OCI-LY1 (cell line): Measurements from ENCODE around the gene TMEM176B.

Experiments used
- EZH2 ChIP-seq: fragments of 200-600 bp; sonication (generic), shearing (Covaris generic); IDR thresholded peaks from 2 replicates; pipeline ENCODE4 v1.8.0; 2017; ENCODE audit warnings: borderline replicate concordance, mixed run types, mild to moderate bottlenecking, antibody characterized with exemption, low read length, moderate library complexity, mixed read lengths
- TF ChIP-seq, protein P1 (sequence below): fragments of 200-600 bp; sonication (generic), shearing (Covaris generic); IDR thresholded peaks from 2 replicates; pipeline ENCODE4 v1.5.1; 2017; ENCODE audit warnings: mild to moderate bottlenecking, antibody characterized with exemption, low read length, moderate library complexity, mixed read lengths

DNA sequence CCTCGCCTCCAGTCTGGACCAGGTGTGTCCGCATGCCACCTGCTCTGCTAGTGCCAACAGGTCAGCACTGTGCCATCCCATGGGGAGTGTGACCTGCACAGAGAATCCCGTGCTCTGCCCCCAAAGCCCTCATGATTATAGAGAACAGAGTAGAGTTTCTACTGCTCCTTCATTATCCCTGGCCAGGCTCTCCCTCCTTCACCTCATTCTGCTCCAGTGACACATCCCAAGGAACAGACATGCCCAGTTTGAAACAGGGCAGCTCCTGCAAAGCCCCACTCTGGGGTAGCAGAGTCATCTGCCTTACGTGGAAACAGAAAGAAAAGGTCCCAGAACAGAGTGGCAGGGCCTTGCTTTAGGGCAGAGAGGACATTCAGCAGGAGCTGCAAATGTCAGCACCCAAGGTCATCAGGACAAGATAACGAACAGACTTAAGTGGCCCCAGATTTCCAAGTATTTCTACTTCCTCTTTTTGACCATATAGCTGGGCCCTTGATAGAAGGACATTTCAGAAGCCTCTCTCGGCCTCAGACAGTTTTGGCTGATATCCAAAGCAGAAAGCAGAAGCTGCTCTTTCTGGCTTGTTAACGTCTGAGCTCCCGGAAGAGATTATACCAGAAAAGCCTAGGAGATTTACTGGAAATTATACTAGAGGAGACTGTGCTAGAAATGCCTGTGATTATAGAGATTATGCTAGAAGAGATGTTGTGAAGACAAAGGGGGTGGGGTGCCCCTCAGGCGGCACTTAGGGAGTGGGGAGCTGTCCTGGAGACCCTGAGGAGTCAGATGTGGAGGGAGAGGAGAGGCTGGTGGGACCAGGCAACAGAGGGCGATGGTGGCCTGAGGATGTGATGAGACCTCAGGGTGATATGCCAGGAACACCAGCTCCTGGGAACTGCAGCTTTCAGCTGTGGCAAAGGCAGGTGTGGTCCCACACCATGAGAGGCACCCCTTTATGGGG is 12.6 kb downstream of the TMEM176B start:
- TF ChIP-seq, protein P1, sequence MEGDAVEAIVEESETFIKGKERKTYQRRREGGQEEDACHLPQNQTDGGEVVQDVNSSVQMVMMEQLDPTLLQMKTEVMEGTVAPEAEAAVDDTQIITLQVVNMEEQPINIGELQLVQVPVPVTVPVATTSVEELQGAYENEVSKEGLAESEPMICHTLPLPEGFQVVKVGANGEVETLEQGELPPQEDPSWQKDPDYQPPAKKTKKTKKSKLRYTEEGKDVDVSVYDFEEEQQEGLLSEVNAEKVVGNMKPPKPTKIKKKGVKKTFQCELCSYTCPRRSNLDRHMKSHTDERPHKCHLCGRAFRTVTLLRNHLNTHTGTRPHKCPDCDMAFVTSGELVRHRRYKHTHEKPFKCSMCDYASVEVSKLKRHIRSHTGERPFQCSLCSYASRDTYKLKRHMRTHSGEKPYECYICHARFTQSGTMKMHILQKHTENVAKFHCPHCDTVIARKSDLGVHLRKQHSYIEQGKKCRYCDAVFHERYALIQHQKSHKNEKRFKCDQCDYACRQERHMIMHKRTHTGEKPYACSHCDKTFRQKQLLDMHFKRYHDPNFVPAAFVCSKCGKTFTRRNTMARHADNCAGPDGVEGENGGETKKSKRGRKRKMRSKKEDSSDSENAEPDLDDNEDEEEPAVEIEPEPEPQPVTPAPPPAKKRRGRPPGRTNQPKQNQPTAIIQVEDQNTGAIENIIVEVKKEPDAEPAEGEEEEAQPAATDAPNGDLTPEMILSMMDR = peak; percentile 13; the same call in 1 of the 2 replicates
- TF ChIP-seq EZH2 = no peak
